ENCODE data around the gene FAT3. TPM values are rescaled to one million over a fixed set of nuclear protein-coding genes. Genes with fewer than 3 reads are reported as not detected.

FAT3 gene
- total and polyA plus RNA-seq, 2 donors (not counting 1 experiment from before 2014, with no cell fraction given), result 3.9 to 5.9 TPM

DNA sequence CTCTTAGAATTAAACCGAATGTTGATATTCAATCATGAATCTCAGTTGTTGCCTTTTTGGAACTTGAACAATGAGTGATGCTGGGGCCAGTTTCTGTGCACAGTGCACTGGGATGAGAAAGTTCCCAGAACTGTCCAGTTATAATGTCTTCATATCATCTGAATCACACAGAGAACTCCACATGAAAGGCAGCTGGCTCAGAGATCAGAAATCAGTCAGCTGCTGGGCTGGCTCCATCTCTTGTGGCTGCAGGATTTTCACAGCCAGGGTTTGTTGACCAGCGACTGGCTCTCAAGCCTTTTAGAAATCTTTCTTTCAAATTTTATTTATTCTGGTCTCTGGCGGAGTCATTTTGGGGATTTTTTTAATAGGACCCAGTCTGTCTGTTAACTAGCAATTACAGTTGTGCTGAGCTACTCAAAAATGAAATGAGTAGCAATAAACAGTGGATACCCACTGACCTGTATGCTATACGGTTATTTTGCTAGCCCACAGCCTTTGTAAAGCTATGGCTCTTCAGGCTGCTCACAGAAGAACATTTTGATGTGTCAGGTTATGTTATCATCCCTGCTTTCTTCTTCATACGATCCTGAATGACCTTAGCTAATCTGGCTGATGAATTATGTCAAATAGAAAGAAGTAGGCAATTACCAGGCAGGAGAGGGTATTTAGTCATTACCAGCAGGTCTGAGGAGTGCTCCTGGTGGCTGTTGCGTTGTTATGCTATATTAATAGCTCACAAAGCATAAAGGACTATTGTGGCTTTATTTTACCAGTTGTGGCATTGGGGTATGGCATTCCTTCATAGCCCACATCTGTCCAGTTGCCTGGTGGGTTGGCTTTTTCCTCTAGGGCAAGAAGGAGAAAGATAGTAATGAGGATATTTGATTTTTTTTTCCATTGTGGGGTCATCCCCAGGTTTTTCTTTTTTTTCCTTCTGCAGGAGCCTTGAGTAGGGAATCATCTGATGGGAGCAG is 3.6 kb downstream of the FAT3 start:
- no peak overlapping the region for H3K4me2 ChIP-seq (ENCODE audit: extremely low read depth, insufficient read depth, low read length)

DNA sequence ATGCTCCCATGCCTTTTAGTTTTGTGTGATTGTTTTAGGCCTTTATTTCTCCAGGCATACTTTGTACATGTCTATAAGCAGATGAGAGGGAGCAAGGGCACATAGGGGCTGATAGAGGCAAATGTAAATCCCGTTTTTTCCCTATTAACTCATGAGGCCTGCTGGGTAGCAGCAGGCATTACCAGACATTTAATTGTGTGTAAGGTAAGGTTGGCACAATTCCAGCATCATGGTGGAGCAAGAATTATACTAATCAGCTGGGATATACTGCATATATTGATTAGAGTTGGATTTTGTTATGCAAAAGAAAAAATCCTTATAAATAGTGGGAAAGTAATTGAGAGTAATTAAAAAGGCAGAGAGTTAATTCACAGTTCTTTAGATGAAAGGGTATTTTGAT is 12.2 kb downstream of the FAT3 start:
- no peaks in the 10 kb centered on the region for H3K27me3 ChIP-seq (ENCODE audit: control insufficient read depth, insufficient read depth, low read length)
- H3K9me3 ChIP-seq (ENCODE audit: control insufficient read depth, insufficient read depth, low read depth, low read length), result no peaks in the 10 kb centered on the region
- no peaks in the 10 kb centered on the region for H4K20me1 ChIP-seq (ENCODE audit: control insufficient read depth, extremely low read depth, insufficient read depth, low read length)
- H3K4me1 ChIP-seq (ENCODE audit: control insufficient read depth, extremely low read depth, insufficient read depth, low read length), result no peaks in the 10 kb centered on the region
- no peak overlapping the region for H3K4me3 ChIP-seq (replicated peaks in 1 of 4; ENCODE audit: control extremely low read depth in 1 of 4, insufficient read depth in 1 of 4, low read depth in 3 of 4, low read length in 4 of 4)
- no peak overlapping the region for H3K9ac ChIP-seq (ENCODE audit: insufficient read depth, low read length)
- H3K4me2 ChIP-seq (ENCODE audit: extremely low read depth, insufficient read depth, low read length), result no peak overlapping the region
- no peak overlapping the region for H2AFZ ChIP-seq (ENCODE audit: low read length)
- no peaks in the 10 kb centered on the region for H3K79me2 ChIP-seq (ENCODE audit: control insufficient read depth, insufficient read depth, low read length)
- DNase-seq (ENCODE audit: low read depth in 2 of 2), result no peak
- TF ChIP-seq, protein P1, sequence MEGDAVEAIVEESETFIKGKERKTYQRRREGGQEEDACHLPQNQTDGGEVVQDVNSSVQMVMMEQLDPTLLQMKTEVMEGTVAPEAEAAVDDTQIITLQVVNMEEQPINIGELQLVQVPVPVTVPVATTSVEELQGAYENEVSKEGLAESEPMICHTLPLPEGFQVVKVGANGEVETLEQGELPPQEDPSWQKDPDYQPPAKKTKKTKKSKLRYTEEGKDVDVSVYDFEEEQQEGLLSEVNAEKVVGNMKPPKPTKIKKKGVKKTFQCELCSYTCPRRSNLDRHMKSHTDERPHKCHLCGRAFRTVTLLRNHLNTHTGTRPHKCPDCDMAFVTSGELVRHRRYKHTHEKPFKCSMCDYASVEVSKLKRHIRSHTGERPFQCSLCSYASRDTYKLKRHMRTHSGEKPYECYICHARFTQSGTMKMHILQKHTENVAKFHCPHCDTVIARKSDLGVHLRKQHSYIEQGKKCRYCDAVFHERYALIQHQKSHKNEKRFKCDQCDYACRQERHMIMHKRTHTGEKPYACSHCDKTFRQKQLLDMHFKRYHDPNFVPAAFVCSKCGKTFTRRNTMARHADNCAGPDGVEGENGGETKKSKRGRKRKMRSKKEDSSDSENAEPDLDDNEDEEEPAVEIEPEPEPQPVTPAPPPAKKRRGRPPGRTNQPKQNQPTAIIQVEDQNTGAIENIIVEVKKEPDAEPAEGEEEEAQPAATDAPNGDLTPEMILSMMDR (conservative IDR thresholded peaks at IDR 0.05 in 1 of 2, IDR thresholded peaks at IDR 0.05 in 1 of 2; ENCODE audit: low read depth in 1 of 2, low read length in 2 of 2), result no peak
- no peak for TF ChIP-seq EZH2 (IDR thresholded peaks at IDR 0.05; ENCODE audit: low read length, missing control alignments)
- H3K27ac ChIP-seq (ENCODE audit: insufficient read depth, low read length), result no peak overlapping the region
- no peaks in the 10 kb centered on the region for H3K36me3 ChIP-seq (ENCODE audit: control insufficient read depth, insufficient read depth, low read length)

More for the DNA sequence above, 3.6 kb downstream of the FAT3 start:
- Histone ChIP-seq H3K9me3 (ENCODE audit: control insufficient read depth, insufficient read depth, low read depth, low read length) (no peaks in the 10 kb centered on the region), H3K4me1 (ENCODE audit: control insufficient read depth, extremely low read depth, insufficient read depth, low read length) (no peaks in the 10 kb centered on the region), H2AFZ (ENCODE audit: low read length) (no peak overlapping the region), H4K20me1 (ENCODE audit: control insufficient read depth, extremely low read depth, insufficient read depth, low read length) (no peaks in the 10 kb centered on the region), H3K79me2 (ENCODE audit: control insufficient read depth, insufficient read depth, low read length) (no peaks in the 10 kb centered on the region), H3K36me3 (ENCODE audit: control insufficient read depth, insufficient read depth, low read length) (no peaks in the 10 kb centered on the region), H3K4me3 (replicated peaks in 1 of 4; ENCODE audit: control extremely low read depth in 1 of 4, insufficient read depth in 1 of 4, low read depth in 3 of 4, low read length in 4 of 4) (no peak overlapping the region), H3K27me3 (ENCODE audit: control insufficient read depth, insufficient read depth, low read length) (no peaks in the 10 kb centered on the region), H3K27ac (ENCODE audit: insufficient read depth, low read length) (no peak overlapping the region), H3K9ac (ENCODE audit: insufficient read depth, low read length) (no peak overlapping the region)
- no peak for TF ChIP-seq EZH2 (IDR thresholded peaks at IDR 0.05; ENCODE audit: low read length, missing control alignments)
- TF ChIP-seq, protein P1 (conservative IDR thresholded peaks at IDR 0.05 in 1 of 2, IDR thresholded peaks at IDR 0.05 in 1 of 2; ENCODE audit: low read depth in 1 of 2, low read length in 2 of 2), result no peak
- DNase-seq (ENCODE audit: low read depth in 2 of 2), result peak; percentile 34 to 38

DNA sequence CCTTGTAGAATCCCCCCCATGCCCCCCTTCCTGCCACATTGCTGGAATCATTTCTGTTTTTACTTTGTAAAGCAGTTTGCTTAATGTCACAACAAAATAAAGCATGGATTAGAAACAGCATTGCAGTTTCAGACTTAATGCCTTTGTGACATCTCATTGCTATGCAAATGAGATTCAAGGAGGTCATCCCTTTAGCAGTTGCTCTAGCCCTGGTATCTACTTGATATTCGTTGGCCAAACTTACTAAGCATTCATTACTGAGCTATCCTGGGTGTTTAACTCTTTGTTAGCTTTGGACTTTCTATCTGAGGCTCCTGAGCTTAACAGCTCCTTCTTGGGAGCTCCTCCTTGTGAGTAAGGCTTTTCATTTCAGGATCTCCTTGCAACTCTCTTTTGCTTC is 16.3 kb downstream of the FAT3 start:
- Histone ChIP-seq H3K4me1 (ENCODE audit: control insufficient read depth, extremely low read depth, insufficient read depth, low read length) (no peaks in the 10 kb centered on the region), H3K4me3 (replicated peaks in 1 of 4; ENCODE audit: control extremely low read depth in 1 of 4, insufficient read depth in 1 of 4, low read depth in 3 of 4, low read length in 4 of 4) (no peak overlapping the region), H3K79me2 (ENCODE audit: control insufficient read depth, insufficient read depth, low read length) (no peaks in the 10 kb centered on the region), H3K9ac (ENCODE audit: insufficient read depth, low read length) (no peak overlapping the region), H4K20me1 (ENCODE audit: control insufficient read depth, extremely low read depth, insufficient read depth, low read length) (no peaks in the 10 kb centered on the region), H3K27ac (ENCODE audit: insufficient read depth, low read length) (no peak overlapping the region), H3K27me3 (ENCODE audit: control insufficient read depth, insufficient read depth, low read length) (no peaks in the 10 kb centered on the region), H3K4me2 (ENCODE audit: extremely low read depth, insufficient read depth, low read length) (no peak overlapping the region), H3K9me3 (ENCODE audit: control insufficient read depth, insufficient read depth, low read depth, low read length) (no peaks in the 10 kb centered on the region), H2AFZ (ENCODE audit: low read length) (no peak overlapping the region), H3K36me3 (ENCODE audit: control insufficient read depth, insufficient read depth, low read length) (no peaks in the 10 kb centered on the region)
- DNase-seq (ENCODE audit: low read depth in 2 of 2), result no peak
- TF ChIP-seq EZH2 (IDR thresholded peaks at IDR 0.05; ENCODE audit: low read length, missing control alignments), result no peak
- TF ChIP-seq, protein P1 (conservative IDR thresholded peaks at IDR 0.05 in 1 of 2, IDR thresholded peaks at IDR 0.05 in 1 of 2; ENCODE audit: low read depth in 1 of 2, low read length in 2 of 2), result no peak

All from fibroblast of lung (primary cell).